ENCODE measurements around the gene SH3RF3.

- TF ChIP-seq CTCF (IDR thresholded peaks at IDR 0.05) (no peak), POLR2A (IDR thresholded peaks at IDR 0.05) (no peak)
Measured at GRCh38 chr2:109525836-109526235, 396.8 kb downstream of the SH3RF3 start.

Measured in vagina (tissue), 2 donors.